SK-N-SH (cell line): ENCODE results near the gene RANBP9.

Source experiments
- CTCF ChIP-seq: fragments of 200-600 bp; sonication (generic); IDR thresholded peaks from 2 replicates; pipeline ENCODE4 v1.6.1; 2017; ENCODE audit warnings: antibody characterized with exemption, mild to moderate bottlenecking, moderate library complexity
- POLR2AphosphoS5 ChIP-seq: IDR thresholded peaks from 2 replicates; pipeline ENCODE4 v1.6.1; 2012; ENCODE audit warnings: low read depth, low read length

GRCh38 chr6:13671548-13672127 lies 40.0 kb downstream of the RANBP9 start:
- no peak for TF ChIP-seq POLR2AphosphoS5
- TF ChIP-seq CTCF, result no peak
